ENCODE measurements around the gene RCBTB2.
A peak's percentile ranks its signal among the peaks of the same experiment; 100 is the strongest.
"Not testable (repeated sequence)": the region's sequence is repeated elsewhere in the genome, so short reads cannot be mapped to it uniquely, and the experiment has no call there.

Gene RCBTB2

DNA sequence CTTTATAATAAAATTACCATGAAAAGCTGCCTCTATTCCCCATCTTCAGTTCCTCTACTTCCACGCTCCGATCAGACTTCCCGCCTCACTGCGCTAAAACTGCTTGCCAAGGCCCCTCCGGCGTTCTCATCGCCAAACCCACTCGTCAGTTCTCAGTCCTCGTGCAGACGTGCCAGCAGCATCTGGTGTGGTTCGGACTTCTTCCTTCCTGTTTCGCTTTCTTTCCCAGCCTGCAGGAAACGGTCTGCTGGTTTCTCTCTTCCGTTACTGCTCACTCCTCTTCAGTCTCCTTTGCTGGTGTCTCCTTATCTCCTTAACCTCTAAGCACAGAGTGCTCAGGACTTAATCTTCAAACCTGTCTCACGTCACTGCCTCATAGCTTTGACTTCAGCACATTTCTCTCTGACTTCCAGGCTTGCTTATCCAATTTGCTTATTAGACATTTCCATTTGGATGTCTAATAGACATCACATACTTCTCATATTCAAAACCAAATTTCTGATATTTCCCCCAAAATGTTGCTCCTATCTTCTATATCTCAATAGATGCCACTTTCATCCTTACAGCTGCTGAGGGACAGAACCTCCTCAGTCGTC is 40.3 kb downstream of the RCBTB2 start:
- peak; percentile 47 for DNase-seq

GRCh38 chr13:48492096-48492440 is 40.8 kb downstream of the RCBTB2 start:
- DNase-seq: no peak

- no peak for DNase-seq
These were observed 41.3 kb downstream of the RCBTB2 start for GRCh38 chr13:48491423-48492095.

- no peak for DNase-seq
These were observed 42.6 kb downstream of the RCBTB2 start for GRCh38 chr13:48490241-48490640.

DNA sequence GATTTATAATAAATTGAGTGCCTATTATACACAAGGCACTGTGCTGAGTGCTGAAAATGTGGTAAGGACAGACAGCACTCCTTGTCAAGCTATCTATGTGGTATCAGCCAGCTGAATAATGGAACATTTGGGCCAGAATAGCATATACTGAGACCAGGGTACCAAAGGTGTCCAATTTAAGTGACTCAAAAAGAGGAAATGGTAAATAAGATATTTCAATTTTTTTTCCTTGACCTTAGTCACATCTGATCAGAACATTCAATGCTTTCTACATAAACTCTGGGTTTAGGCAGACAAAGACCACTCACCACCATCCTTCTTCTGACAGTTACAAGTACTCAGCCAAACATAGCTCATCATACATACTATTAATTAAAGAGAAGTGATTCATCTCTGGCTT is 43.2 kb downstream of the RCBTB2 start:
- DNase-seq: no peak

DNA sequence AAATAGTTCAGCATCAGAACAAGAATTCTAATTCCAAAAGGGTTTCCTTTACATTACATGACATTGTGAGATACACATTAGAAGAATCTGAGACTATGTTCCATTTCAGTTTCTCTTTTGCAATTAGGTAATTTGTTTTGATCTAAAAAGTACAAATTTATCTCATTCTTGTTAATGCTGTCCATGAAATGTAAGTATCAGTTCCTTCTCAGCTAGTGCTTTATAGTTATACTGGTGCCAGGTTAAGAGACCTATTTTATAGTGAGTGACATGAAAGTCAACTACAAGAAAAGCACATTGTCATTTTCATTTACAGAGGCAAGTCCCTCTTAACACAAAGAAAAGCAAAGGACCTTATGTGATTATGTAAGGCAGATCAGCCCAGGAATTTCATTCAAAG is 43.9 kb downstream of the RCBTB2 start:
- DNase-seq: no peak

DNA sequence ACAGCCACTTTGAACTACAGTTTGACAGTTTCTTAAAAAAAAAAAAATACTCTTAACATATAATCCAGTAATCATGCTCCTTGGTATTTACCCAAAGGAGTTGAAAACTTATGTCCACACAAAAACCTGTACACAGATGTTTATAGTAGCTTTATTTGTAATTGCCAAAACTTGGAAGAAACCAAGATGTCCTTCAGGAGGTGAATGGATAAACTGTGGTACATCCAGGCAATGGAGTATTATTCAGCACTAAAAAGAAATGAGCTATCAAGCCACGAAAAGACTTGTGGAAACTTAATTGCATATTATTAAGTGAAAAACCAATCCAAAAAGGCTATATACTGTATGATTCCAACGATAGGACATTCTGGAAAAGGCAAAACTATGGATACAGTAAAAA is 44.9 kb downstream of the RCBTB2 start:
- DNase-seq: no peak

- DNase-seq: no peak
These were observed 46.0 kb downstream of the RCBTB2 start for GRCh38 chr13:48486836-48487235.

DNA sequence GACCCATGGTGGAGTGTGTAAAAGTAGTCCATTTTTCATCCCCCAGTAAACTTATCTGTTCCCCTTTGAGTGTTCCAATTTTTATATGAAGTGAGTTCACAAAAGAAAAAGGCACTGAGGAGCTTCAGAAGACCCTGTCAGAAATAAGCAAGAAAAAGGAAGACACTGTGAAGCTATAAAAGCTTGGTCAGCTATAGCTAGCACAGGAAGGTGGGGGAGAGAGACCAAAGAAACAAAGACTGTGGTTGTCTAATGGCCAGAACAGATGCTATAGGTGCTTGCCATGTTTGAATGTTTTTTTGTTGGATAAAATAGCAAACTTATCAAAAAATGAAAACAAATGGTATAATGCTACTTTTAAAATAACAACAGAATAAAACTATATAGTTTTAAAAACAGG is 46.5 kb downstream of the RCBTB2 start:
- no peak for DNase-seq

GRCh38 chr13:48485432-48485831 is 47.4 kb downstream of the RCBTB2 start:
- DNase-seq: no peak

GRCh38 chr13:48483575-48483974 is 49.3 kb downstream of the RCBTB2 start:
- DNase-seq: no peak

DNA sequence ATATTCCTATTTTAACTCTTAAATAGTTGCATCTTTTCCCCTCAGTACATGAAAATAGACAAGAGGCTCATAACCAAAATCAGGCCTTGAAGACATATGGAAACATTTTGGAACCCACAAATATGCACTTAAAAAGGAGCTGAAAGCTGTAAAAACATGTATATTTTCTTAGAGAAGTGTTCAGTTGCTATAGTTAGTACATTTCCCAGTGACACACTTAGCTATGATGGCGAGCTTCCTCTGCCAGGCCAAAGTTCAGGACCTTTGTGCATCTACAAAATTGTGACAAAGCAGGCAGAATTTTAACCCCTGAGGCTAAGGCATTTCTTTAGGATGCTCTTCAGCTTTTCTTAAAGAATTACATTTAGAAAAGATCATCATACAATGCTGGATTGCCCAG is 54.5 kb downstream of the RCBTB2 start:
- no peak for DNase-seq

DNA sequence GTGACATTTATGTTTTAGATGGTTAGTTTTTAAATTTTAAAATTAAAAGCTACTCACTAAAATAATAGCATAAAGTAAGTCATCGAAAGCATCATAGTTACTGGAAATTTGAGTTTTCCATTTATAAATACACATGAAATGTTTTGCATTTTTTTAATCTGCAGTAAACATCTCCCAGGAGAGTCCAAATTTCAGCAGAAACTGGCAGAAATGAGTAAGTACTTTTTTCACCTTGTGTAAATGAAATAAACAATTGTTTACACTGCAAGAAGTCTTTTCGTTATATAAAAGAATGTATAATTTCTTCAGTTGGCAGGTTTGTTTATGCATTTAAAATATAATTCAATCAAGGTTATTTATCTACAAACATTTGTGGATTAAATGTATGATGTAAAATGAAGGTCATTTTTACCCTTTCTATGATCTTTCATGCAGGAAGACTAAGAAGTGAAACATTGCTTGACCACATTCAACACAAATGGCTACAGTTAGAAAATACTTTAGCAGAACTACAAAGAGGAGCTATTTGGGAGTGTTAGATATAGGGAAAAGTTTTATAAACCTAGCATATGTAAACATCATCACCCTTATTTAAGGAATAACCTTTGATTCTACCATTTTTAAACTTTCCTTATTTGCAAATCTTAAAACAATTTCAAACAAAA is 55.6 kb downstream of the RCBTB2 start:
- no peak for DNase-seq

- DNase-seq: no peak
These were observed 56.2 kb downstream of the RCBTB2 start for GRCh38 chr13:48476686-48477085.

DNA sequence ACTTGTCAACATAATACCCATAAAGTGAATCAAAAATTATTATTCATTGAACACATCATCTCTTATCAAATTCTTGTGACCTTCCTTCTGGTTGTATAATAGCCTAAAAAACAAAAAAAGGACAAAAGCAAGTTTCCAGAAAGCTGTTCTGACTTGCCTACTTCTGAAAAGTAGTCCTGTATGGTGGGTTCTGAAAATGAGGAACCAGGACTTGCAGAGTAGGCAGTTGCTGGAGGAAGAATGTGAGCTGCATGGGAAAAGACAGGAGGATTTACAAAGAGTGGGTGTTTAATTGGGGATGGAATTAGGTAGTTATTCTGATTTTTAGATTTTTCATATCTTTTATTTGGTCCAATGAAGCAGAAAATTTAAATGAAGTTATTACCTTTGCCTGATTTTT is 56.7 kb downstream of the RCBTB2 start:
- DNase-seq: no peak

DNA sequence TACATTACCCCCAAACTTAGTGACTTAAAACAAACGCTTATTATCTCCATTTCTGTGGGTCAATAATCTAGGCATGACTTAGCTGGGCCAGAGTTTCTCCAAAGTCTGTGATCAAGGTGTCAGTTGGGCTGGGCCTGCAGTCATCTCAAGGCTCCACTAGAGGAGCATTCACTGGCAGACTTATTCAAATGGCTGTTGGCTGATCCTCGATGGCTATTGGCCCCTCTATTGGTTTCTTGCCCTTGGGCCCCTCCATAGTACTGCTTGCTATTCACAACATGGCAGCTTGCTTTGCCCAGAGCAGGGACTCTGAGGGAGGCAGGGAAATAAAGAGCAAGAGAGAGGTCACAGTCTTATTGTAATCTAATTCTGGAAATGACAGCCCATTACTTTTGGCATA is 57.6 kb downstream of the RCBTB2 start:
- DNase-seq: no peak

GRCh38 chr13:48457578-48458242 is 75.2 kb downstream of the RCBTB2 start:
- DNase-seq: no peak

GRCh38 chr13:48456546-48456945 is 76.3 kb downstream of the RCBTB2 start:
- no peak for DNase-seq

DNA sequence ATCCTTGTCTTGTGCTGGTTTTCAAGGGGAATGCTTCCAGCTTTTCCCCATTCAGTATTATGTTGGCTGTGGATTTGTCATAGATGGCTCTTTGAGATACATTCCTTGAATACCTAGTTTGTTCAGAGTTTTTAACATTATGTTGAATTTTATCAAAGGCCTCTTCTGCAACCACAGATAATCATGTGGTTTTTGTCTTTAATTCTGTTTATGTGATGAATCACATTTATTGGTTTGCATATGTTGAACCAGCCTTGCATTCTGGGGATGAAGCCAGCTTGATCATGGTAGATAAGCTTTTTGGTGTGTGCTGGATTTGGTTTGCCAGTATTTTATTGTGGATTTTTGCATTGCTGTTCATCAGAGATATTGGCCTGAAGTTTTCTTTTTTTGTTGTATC is 81.7 kb downstream of the RCBTB2 start:
- not testable (repeated sequence) for DNase-seq

- no peak for DNase-seq
These were observed 83.2 kb downstream of the RCBTB2 start for GRCh38 chr13:48449656-48450055.

- no peak for DNase-seq
These were observed 83.8 kb downstream of the RCBTB2 start for GRCh38 chr13:48448959-48449614.

DNA sequence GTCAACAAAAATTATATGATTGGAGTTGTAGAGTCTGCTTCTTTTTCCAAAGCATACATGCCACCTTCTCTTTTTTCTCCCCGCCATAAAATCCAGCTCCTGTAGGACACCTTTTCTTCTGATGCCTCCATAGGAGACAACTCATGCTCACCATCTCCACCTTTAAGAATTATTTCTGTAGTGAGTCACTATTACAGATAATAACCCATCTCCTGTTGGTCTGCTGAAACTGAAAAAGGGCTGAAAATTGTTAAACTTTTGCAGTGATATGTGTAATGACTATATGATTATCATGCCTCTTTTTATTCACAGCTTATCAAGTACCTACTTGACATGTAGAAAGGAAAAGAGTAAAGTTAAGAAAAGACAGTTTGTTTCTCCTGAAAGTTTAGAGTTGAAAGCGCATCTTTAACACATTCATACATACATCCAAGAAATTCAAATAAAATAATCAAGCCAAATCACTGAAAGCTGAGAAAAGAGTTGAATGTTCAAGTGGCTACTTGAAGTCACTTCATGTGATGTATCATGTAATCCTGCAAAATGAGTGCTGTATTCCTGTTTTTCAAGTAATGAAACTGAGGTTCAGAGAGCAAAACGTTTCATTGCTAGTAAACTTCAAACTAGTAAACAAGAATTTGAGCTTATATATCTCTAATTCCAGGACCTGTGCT is 84.5 kb downstream of the RCBTB2 start:
- DNase-seq: no peak

- DNase-seq: no peak
These were observed 86.4 kb downstream of the RCBTB2 start for GRCh38 chr13:48446464-48446863.
